Neural progenitor cell (in vitro differentiated cells): ENCODE data around the gene SPTSSB. TPM values are rescaled to one million over a fixed set of nuclear protein-coding genes. Genes with fewer than 3 reads are reported as not detected.

Source experiments
- DNase-seq: peaks from one replicate; pipeline ENCODE4 v3.0.0-alpha.2; 2016; ENCODE audit warnings: low spot score
- H2AFZ ChIP-seq: fragments of 200-600 bp; sonication (generic); replicated peaks from 2 replicates; pipeline ENCODE4 v1.6.1; 2016; ENCODE audit warnings: antibody characterized with exemption
- H3F3A ChIP-seq: fragments of 200-600 bp; sonication (generic); 2 replicates; pipeline ENCODE4 v1.6.1; 2016; ENCODE audit warnings: antibody characterized with exemption, low read depth
- H3K27ac ChIP-seq: fragments of 200-600 bp; sonication (generic); 2 replicates; pipeline ENCODE4 v1.5.1; 2016; ENCODE audit warnings: mild to moderate bottlenecking
- H3K27me3 ChIP-seq: fragments of 200-600 bp; sonication (generic); 2 replicates; pipeline ENCODE4 v1.6.1; 2016; ENCODE audit warnings: mild to moderate bottlenecking, moderate library complexity
- H3K36me3 ChIP-seq: fragments of 200-600 bp; sonication (generic); 2 replicates; pipeline ENCODE4 v1.5.1; 2016
- H3K4me1 ChIP-seq: fragments of 200-600 bp; sonication (generic); 2 replicates; pipeline ENCODE4 v1.6.1; 2016; ENCODE audit warnings: mixed run types
- H3K4me2 ChIP-seq: fragments of 200-600 bp; sonication (generic); 2 replicates; pipeline ENCODE4 v1.6.1; 2016
- H3K4me3 ChIP-seq: fragments of 200-600 bp; sonication (generic); 2 replicates; pipeline ENCODE4 v1.5.1; 2016
- H3K79me2 ChIP-seq: fragments of 200-600 bp; sonication (generic); 2 replicates; pipeline ENCODE4 v1.6.1; 2016; ENCODE audit warnings: low read depth
- H3K9ac ChIP-seq: fragments of 200-600 bp; sonication (generic); 2 replicates; pipeline ENCODE4 v1.6.1; 2016
- H3K9me3 ChIP-seq: fragments of 200-600 bp; sonication (generic); 2 replicates; pipeline ENCODE4 v1.5.1; 2016; ENCODE audit warnings: low read depth
- H4K20me1 ChIP-seq: fragments of 200-600 bp; sonication (generic); 2 replicates; pipeline ENCODE4 v1.6.1; 2016; ENCODE audit warnings: low read depth
- H3K27ac Mint-ChIP-seq: 3 replicates; pipeline ENCODE4 v1.8.0; 2021; ENCODE audit warnings: mixed read lengths
- H3K27me3 Mint-ChIP-seq: 2 replicates; pipeline ENCODE4 v1.8.0; 2022; ENCODE audit warnings: low read depth, mild to moderate bottlenecking, inconsistent platforms, moderate library complexity, mixed read lengths; ENCODE audit not compliant: insufficient read depth
- H3K36me3 Mint-ChIP-seq: 3 replicates; pipeline ENCODE4 v1.8.0; 2021; ENCODE audit warnings: mixed read lengths
- H3K4me1 Mint-ChIP-seq: 3 replicates; pipeline ENCODE4 v1.8.0; 2021; ENCODE audit warnings: mixed read lengths
- H3K4me3 Mint-ChIP-seq: 3 replicates; pipeline ENCODE4 v1.8.0; 2021; ENCODE audit warnings: mild to moderate bottlenecking, moderate library complexity, mixed read lengths
- H3K9me3 Mint-ChIP-seq: 3 replicates; pipeline ENCODE4 v1.8.0; 2020; ENCODE audit warnings: mixed read lengths
- CTCF ChIP-seq: fragments of 200-600 bp; sonication (generic); IDR thresholded peaks from 2 replicates; pipeline ENCODE4 v1.5.1; 2017; ENCODE audit warnings: antibody characterized with exemption, mild to moderate bottlenecking
- EZH2 ChIP-seq: fragments of 200-600 bp; sonication (generic); IDR thresholded peaks from 2 replicates; pipeline ENCODE4 v1.6.1; 2017; ENCODE audit warnings: antibody characterized with exemption, mild to moderate bottlenecking, moderate library complexity
- EZH2phosphoT487 ChIP-seq: fragments of 200-600 bp; sonication (generic); IDR thresholded peaks from 2 replicates; pipeline ENCODE4 v1.6.1; 2017; ENCODE audit warnings: antibody characterized with exemption
- total RNA-seq: library from RNA; depleted of rRNA; stranded (reverse); fragments of >200 nt; gene quantifications from 2 replicates; pipeline ENCODE4 v1.2.3, GENCODE V29; 2015; ENCODE audit warnings: low replicate concordance

SPTSSB gene
- total RNA-seq, 1 donor from 2014 or later = 1.2 TPM

- H3K4me2 ChIP-seq = no peak overlapping the region
- no peak for DNase-seq
- no peaks in the 10 kb centered on the region for H3K4me1 Mint-ChIP-seq
- no peaks in the 10 kb centered on the region for H3K36me3 ChIP-seq
- no peak overlapping the region for H2AFZ ChIP-seq
- no peaks in the 10 kb centered on the region for H3K9me3 ChIP-seq
- H3K27me3 Mint-ChIP-seq = no peaks in the 10 kb centered on the region
- no peak overlapping the region for H3K27ac Mint-ChIP-seq
- H3K4me1 ChIP-seq = no peaks in the 10 kb centered on the region
- H4K20me1 ChIP-seq = no peaks in the 10 kb centered on the region
- no peaks in the 10 kb centered on the region for H3K9me3 Mint-ChIP-seq
- no peak overlapping the region for H3K9ac ChIP-seq
- TF ChIP-seq EZH2phosphoT487 (no peak), CTCF (no peak), EZH2 (no peak)
- no peaks in the 10 kb centered on the region for H3K79me2 ChIP-seq
- H3K4me3 ChIP-seq = no peak overlapping the region
- H3K36me3 Mint-ChIP-seq = no peaks in the 10 kb centered on the region
- no peak overlapping the region for H3K4me3 Mint-ChIP-seq
- no peak overlapping the region for H3K27ac ChIP-seq
- H3F3A ChIP-seq = no peaks in the 10 kb centered on the region
- H3K27me3 ChIP-seq = no peaks in the 10 kb centered on the region
Observed at GRCh38 chr3:161356287-161356686, 15.0 kb downstream of the SPTSSB start.

GRCh38 chr3:161355508-161355907 lies 15.8 kb downstream of the SPTSSB start:
- Mint-ChIP-seq H3K4me3 (no peak overlapping the region), H3K27ac (no peak overlapping the region), H3K9me3 (no peaks in the 10 kb centered on the region), H3K27me3 (no peaks in the 10 kb centered on the region), H3K4me1 (no peaks in the 10 kb centered on the region), H3K36me3 (no peaks in the 10 kb centered on the region)
- Histone ChIP-seq H3K36me3 (no peaks in the 10 kb centered on the region), H3K9ac (no peak overlapping the region), H3K9me3 (no peaks in the 10 kb centered on the region), H3K27me3 (no peaks in the 10 kb centered on the region), H2AFZ (no peak overlapping the region), H3K4me3 (no peak overlapping the region), H3F3A (no peaks in the 10 kb centered on the region), H4K20me1 (no peaks in the 10 kb centered on the region), H3K4me2 (no peak overlapping the region), H3K79me2 (no peaks in the 10 kb centered on the region), H3K27ac (no peak overlapping the region), H3K4me1 (no peaks in the 10 kb centered on the region)
- no peak for DNase-seq
- TF ChIP-seq EZH2 (no peak), CTCF (no peak), EZH2phosphoT487 (no peak)

DNA sequence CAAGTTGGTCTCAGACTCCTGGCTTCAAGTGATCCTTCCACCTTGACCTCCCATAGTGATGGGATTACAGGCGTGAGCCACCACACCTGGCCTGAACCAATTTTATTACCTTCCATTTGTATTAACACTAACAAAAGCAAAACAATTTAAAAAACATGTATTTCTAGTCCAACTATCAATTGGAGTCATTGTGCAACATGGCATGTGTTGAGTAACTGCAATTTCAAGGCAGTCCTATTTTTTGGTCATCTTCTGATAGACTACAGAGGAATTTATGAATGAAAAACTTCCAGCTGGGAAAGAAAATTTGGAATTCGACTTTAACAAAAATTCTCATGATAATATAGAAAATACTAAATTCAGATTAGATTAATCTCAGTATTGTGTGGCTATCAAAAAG lies 16.8 kb downstream of the SPTSSB start:
- H3K4me1 Mint-ChIP-seq = peaks cover 6% of the 10 kb centered on the region
- no peaks in the 10 kb centered on the region for H3K27me3 Mint-ChIP-seq
- Histone ChIP-seq H4K20me1 (no peaks in the 10 kb centered on the region), H3K27me3 (no peaks in the 10 kb centered on the region), H3K27ac (no peak overlapping the region), H3K4me1 (no peaks in the 10 kb centered on the region), H3K9ac (no peak overlapping the region), H3K79me2 (no peaks in the 10 kb centered on the region), H2AFZ (no peak overlapping the region), H3F3A (no peaks in the 10 kb centered on the region), H3K4me3 (no peak overlapping the region), H3K36me3 (no peaks in the 10 kb centered on the region), H3K9me3 (no peaks in the 10 kb centered on the region), H3K4me2 (no peak overlapping the region)
- H3K4me3 Mint-ChIP-seq = no peak overlapping the region
- TF ChIP-seq EZH2 (no peak), CTCF (no peak), EZH2phosphoT487 (no peak)
- H3K9me3 Mint-ChIP-seq = no peaks in the 10 kb centered on the region
- no peaks in the 10 kb centered on the region for H3K36me3 Mint-ChIP-seq
- no peak overlapping the region for H3K27ac Mint-ChIP-seq
- no peak for DNase-seq

DNA sequence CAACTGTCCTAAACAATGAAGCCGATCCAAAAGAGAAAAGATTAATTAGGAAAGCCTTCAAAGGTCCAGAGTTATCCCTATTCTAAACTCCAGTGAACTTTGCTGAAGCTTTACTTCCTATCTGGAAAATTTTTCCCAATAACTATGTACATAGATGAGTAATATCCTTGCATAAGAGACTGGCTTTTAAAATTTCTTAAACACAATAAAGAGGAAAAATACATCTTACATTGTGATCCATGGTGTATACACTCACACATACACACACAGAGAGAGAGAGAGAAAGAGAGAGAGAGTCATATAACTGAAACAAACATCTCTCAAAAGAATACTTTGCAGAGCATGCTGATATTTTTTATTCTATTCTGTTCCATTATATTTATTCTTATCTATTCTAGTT lies 20.0 kb downstream of the SPTSSB start:
- DNase-seq = no peak
- Histone ChIP-seq H3K4me3 (no peak overlapping the region), H3K4me1 (no peaks in the 10 kb centered on the region), H3F3A (no peaks in the 10 kb centered on the region), H3K9ac (no peak overlapping the region), H3K79me2 (no peaks in the 10 kb centered on the region), H4K20me1 (no peaks in the 10 kb centered on the region), H3K9me3 (no peaks in the 10 kb centered on the region), H2AFZ (no peak overlapping the region), H3K27me3 (no peaks in the 10 kb centered on the region), H3K36me3 (no peaks in the 10 kb centered on the region), H3K4me2 (no peak overlapping the region), H3K27ac (no peak overlapping the region)
- H3K27ac Mint-ChIP-seq = no peak overlapping the region
- peaks cover 7% of the 10 kb centered on the region for H3K4me1 Mint-ChIP-seq
- no peak overlapping the region for H3K4me3 Mint-ChIP-seq
- H3K9me3 Mint-ChIP-seq = no peaks in the 10 kb centered on the region
- H3K36me3 Mint-ChIP-seq = no peaks in the 10 kb centered on the region
- TF ChIP-seq CTCF (no peak), EZH2phosphoT487 (no peak), EZH2 (no peak)
- H3K27me3 Mint-ChIP-seq = no peaks in the 10 kb centered on the region
